ENCODE results near the gene PPP1R3G.

The PPP1R3G gene

DNA sequence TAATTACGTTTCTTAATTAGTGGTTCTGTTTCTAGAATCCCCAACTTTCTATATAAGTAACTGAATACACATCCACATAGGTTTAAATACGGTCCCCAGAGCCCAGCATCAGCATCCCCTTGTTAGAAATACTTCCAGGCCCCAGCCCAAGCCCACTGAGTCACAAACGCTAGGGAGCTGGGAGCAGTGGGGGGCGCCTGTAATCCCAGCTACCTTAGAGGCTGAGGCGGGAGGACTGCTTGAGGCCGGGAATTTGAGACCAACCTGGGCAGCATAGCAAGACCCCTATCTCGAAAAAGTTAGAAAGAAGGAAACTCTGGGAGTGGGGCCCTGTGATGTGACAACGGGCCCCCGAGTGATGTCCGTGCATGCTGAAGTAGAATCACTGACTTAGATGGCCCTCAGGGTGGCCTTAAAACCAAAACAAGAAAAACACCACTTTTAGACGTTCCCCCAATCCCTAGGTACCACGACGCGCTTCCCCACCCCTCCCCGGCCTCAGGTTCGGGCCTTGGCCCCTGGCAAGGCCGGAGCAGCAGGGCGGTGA is 1.3 kb upstream of the PPP1R3G start:
- Histone ChIP-seq H3K23ac (ENCODE audit: low read length) (no peak overlapping the region), H3K4me1 (ENCODE audit: control insufficient read depth in 1 of 2, insufficient read depth in 2 of 2, low read length in 2 of 2) (peaks cover 29 to 36% of the 10 kb centered on the region in 2 experiments), H3K27ac (ENCODE audit: low read depth, low read length) (no peak overlapping the region), H2AK5ac (ENCODE audit: low read length) (no peak overlapping the region), H3K4me2 (ENCODE audit: low read length) (peak overlapping the region; percentile 97), H4K8ac (ENCODE audit: low read depth, low read length) (peak overlapping the region; percentile 78), H3K4ac (ENCODE audit: low read depth, low read length) (no peak overlapping the region), H2BK5ac (ENCODE audit: low read depth, low read length, poor library complexity) (no peak overlapping the region), H3K18ac (ENCODE audit: low read length) (peak overlapping the region; percentile 60), H4K91ac (ENCODE audit: low read depth, low read length) (peak overlapping the region; percentile 83), H4K12ac (ENCODE audit: low read depth, low read length) (no peak overlapping the region), H3K79me1 (ENCODE audit: low read length) (peaks cover 18% of the 10 kb centered on the region), H3K14ac (ENCODE audit: low read length) (peak overlapping the region; percentile 65), H3K9ac (ENCODE audit: low read length) (no peak overlapping the region), H3K36me3 (ENCODE audit: control insufficient read depth in 1 of 2, insufficient read depth in 2 of 2, low read length in 2 of 2) (no peaks in the 10 kb centered on the region), H3K4me3 (ENCODE audit: low read depth, low read length) (peak overlapping the region; percentile 66), H3K9me3 (ENCODE audit: insufficient read depth, low read depth, low read length) (peaks cover 6% of the 10 kb centered on the region), H3K27me3 (ENCODE audit: insufficient read depth, low read length) (peaks cover 29% of the 10 kb centered on the region), H2BK12ac (ENCODE audit: low read length) (peak overlapping the region; percentile 81), H2AFZ (ENCODE audit: insufficient read depth, low read length, poor library complexity) (no peak overlapping the region), H2BK120ac (ENCODE audit: insufficient read depth, low read length, poor library complexity) (peak overlapping the region; percentile 66), H3K79me2 (ENCODE audit: control insufficient read depth, insufficient read depth, low read length, poor library complexity) (peaks cover 2% of the 10 kb centered on the region)
- WGBS (ENCODE audit: extremely low coverage, insufficient coverage, insufficient read length) = no CpG with 5 or more reads among the region's 18 CpGs
- no peak for DNase-seq

DNA sequence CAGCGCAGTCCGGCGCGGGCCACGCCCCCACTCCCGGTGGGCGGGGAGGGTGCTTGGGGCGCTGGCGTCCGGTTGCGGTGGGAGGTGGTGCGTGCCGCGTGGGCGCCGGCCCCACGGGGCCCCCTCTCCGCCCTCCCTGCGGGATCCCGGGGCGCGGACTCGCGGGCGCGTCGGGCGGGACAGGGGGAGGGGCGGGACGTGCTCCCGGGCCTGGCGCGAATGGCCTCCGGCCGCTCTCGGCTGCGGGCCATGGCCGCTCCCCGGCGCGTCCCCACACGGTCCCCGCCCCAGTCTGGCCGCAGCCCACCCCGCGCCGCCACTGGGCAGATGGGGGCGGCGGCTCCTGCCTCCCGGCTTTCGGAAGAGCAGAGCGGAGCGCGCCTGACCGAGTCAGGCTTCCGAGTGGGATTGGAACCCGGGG is 771 bp upstream of the PPP1R3G start:
- Histone ChIP-seq H2AFZ (ENCODE audit: insufficient read depth, low read length, poor library complexity) (no peak overlapping the region), H3K23ac (ENCODE audit: low read length) (no peak overlapping the region), H4K8ac (ENCODE audit: low read depth, low read length) (peak overlapping the region; percentile 78), H3K9ac (ENCODE audit: low read length) (no peak overlapping the region), H3K27ac (ENCODE audit: low read depth, low read length) (no peak overlapping the region), H3K9me3 (ENCODE audit: insufficient read depth, low read depth, low read length) (peaks cover 6% of the 10 kb centered on the region), H3K79me2 (ENCODE audit: control insufficient read depth, insufficient read depth, low read length, poor library complexity) (peaks cover 2% of the 10 kb centered on the region), H3K4me3 (ENCODE audit: low read depth, low read length) (peak overlapping the region; percentile 66), H3K4me1 (ENCODE audit: control insufficient read depth in 1 of 2, insufficient read depth in 2 of 2, low read length in 2 of 2) (peaks cover 29 to 36% of the 10 kb centered on the region in 2 experiments), H3K18ac (ENCODE audit: low read length) (peak overlapping the region; percentile 80), H3K36me3 (ENCODE audit: control insufficient read depth in 1 of 2, insufficient read depth in 2 of 2, low read length in 2 of 2) (no peaks in the 10 kb centered on the region), H3K4me2 (ENCODE audit: low read length) (peak overlapping the region; percentile 97), H2BK5ac (ENCODE audit: low read depth, low read length, poor library complexity) (no peak overlapping the region), H2AK5ac (ENCODE audit: low read length) (no peak overlapping the region), H2BK120ac (ENCODE audit: insufficient read depth, low read length, poor library complexity) (peak overlapping the region; percentile 66), H4K12ac (ENCODE audit: low read depth, low read length) (peak overlapping the region; percentile 51), H3K27me3 (ENCODE audit: insufficient read depth, low read length) (peaks cover 29% of the 10 kb centered on the region), H3K79me1 (ENCODE audit: low read length) (peaks cover 18% of the 10 kb centered on the region), H3K4ac (ENCODE audit: low read depth, low read length) (peak overlapping the region; percentile 64), H3K14ac (ENCODE audit: low read length) (peak overlapping the region; percentile 66), H4K91ac (ENCODE audit: low read depth, low read length) (peak overlapping the region; percentile 83), H2BK12ac (ENCODE audit: low read length) (peak overlapping the region; percentile 84)
- peak; percentile 18 to 47 for DNase-seq
- WGBS (ENCODE audit: extremely low coverage, insufficient coverage, insufficient read length) = no CpG with 5 or more reads among the region's 57 CpGs

DNA sequence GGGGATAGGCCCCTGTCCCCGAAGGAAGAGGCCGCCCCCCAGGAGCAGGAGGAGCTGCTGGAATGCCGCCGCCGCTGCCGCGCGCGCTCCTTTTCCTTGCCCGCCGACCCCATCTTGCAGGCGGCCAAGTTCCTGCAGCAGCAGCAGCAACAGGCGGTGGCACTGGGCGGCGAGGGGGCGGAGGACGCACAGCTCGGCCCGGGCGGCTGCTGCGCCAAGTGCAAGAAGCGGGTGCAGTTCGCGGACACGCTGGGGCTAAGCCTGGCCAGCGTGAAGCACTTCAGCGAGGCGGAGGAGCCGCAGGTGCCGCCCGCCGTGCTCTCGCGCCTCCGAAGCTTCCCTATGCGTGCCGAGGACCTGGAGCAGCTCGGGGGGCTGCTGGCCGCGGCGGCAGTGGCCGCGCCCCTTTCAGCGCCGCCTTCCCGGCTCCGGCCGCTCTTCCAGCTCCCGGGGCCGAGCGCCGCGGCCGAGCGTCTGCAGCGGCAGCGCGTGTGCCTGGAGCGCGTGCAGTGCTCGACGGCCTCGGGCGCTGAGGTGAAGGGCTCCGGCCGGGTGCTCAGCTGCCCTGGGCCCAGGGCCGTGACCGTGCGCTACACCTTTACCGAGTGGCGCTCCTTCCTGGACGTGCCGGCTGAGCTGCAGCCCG is 630 bp downstream of the PPP1R3G start:
- no CpG with 5 or more reads among the region's 74 CpGs for WGBS (ENCODE audit: extremely low coverage, insufficient coverage, insufficient read length)
- Histone ChIP-seq H4K91ac (ENCODE audit: low read depth, low read length) (peak overlapping the region; percentile 48), H3K27ac (ENCODE audit: low read depth, low read length) (no peak overlapping the region)

DNA sequence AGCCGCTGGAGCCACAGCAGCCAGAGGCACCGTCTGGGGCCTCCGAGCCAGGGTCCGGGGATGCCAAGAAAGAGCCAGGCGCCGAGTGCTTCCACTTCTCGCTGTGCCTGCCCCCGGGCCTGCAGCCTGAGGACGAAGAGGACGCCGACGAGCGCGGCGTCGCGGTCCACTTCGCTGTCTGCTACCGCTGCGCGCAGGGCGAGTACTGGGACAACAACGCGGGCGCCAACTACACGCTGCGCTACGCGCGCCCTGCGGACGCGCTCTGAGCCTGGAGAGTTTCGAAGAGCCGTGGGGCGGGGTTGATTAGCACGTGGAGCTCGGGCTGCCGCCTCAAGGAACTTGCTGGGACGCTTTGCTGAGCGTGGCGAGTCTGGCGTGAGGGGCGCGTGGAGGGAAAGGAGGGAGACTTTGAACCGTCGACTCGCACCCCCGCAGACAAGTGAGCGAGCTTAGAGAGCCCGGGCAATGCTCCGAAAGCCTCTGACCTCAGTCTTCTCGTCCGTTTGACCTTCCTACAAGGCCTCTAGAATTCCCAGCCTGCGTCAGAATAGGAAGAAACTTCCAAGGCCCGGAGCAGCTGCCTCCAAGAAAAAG is 1.3 kb downstream of the PPP1R3G start:
- H2AFZ ChIP-seq (ENCODE audit: insufficient read depth, low read length, poor library complexity) = no peak overlapping the region

More for the DNA sequence above, 630 bp downstream of the PPP1R3G start:
- H2AK5ac ChIP-seq (ENCODE audit: low read length) = no peak overlapping the region
- H3K9ac ChIP-seq (ENCODE audit: low read length) = no peak overlapping the region
- H3K14ac ChIP-seq (ENCODE audit: low read length) = peak overlapping the region; percentile 34
- H2AFZ ChIP-seq (ENCODE audit: insufficient read depth, low read length, poor library complexity) = peak overlapping the region; percentile 14
- no peak overlapping the region for H2BK12ac ChIP-seq (ENCODE audit: low read length)
- peaks cover 6% of the 10 kb centered on the region for H3K9me3 ChIP-seq (ENCODE audit: insufficient read depth, low read depth, low read length)
- peaks cover 29% of the 10 kb centered on the region for H3K27me3 ChIP-seq (ENCODE audit: insufficient read depth, low read length)
- peak; percentile 25 to 53 for DNase-seq
- peak overlapping the region; percentile 72 for H3K18ac ChIP-seq (ENCODE audit: low read length)
- peak overlapping the region; percentile 97 for H3K4me2 ChIP-seq (ENCODE audit: low read length)
- no peak overlapping the region for H4K12ac ChIP-seq (ENCODE audit: low read depth, low read length)
- peak overlapping the region; percentile 15 for H4K8ac ChIP-seq (ENCODE audit: low read depth, low read length)
- H3K4me3 ChIP-seq (ENCODE audit: low read depth, low read length) = peak overlapping the region; percentile 66
- H3K4ac ChIP-seq (ENCODE audit: low read depth, low read length) = no peak overlapping the region
- H3K36me3 ChIP-seq (ENCODE audit: control insufficient read depth in 1 of 2, insufficient read depth in 2 of 2, low read length in 2 of 2) = no peaks in the 10 kb centered on the region
- peaks cover 2% of the 10 kb centered on the region for H3K79me2 ChIP-seq (ENCODE audit: control insufficient read depth, insufficient read depth, low read length, poor library complexity)
- H3K4me1 ChIP-seq (ENCODE audit: control insufficient read depth in 1 of 2, insufficient read depth in 2 of 2, low read length in 2 of 2) = peaks cover 29 to 35% of the 10 kb centered on the region in 2 experiments
- no peak overlapping the region for H3K23ac ChIP-seq (ENCODE audit: low read length)
- H3K79me1 ChIP-seq (ENCODE audit: low read length) = peaks cover 18% of the 10 kb centered on the region
- H2BK120ac ChIP-seq (ENCODE audit: insufficient read depth, low read length, poor library complexity) = no peak overlapping the region
- H2BK5ac ChIP-seq (ENCODE audit: low read depth, low read length, poor library complexity) = no peak overlapping the region

More for the DNA sequence above, 1.3 kb downstream of the PPP1R3G start:
- DNase-seq = no peak
- Histone ChIP-seq H3K36me3 (ENCODE audit: control insufficient read depth in 1 of 2, insufficient read depth in 2 of 2, low read length in 2 of 2) (no peaks in the 10 kb centered on the region), H3K18ac (ENCODE audit: low read length) (no peak overlapping the region), H3K79me2 (ENCODE audit: control insufficient read depth, insufficient read depth, low read length, poor library complexity) (peaks cover 2% of the 10 kb centered on the region), H4K12ac (ENCODE audit: low read depth, low read length) (no peak overlapping the region), H3K9ac (ENCODE audit: low read length) (no peak overlapping the region), H3K4me1 (ENCODE audit: control insufficient read depth in 1 of 2, insufficient read depth in 2 of 2, low read length in 2 of 2) (peaks cover 25 to 31% of the 10 kb centered on the region in 2 experiments), H2BK12ac (ENCODE audit: low read length) (no peak overlapping the region), H2AK5ac (ENCODE audit: low read length) (no peak overlapping the region), H3K4ac (ENCODE audit: low read depth, low read length) (no peak overlapping the region), H3K14ac (ENCODE audit: low read length) (no peak overlapping the region), H3K27me3 (ENCODE audit: insufficient read depth, low read length) (peaks cover 29% of the 10 kb centered on the region), H3K27ac (ENCODE audit: low read depth, low read length) (no peak overlapping the region), H4K8ac (ENCODE audit: low read depth, low read length) (no peak overlapping the region), H3K4me3 (ENCODE audit: low read depth, low read length) (peak overlapping the region; percentile 66), H2BK5ac (ENCODE audit: low read depth, low read length, poor library complexity) (no peak overlapping the region), H3K4me2 (ENCODE audit: low read length) (peak overlapping the region; percentile 97), H3K9me3 (ENCODE audit: insufficient read depth, low read depth, low read length) (peaks cover 6% of the 10 kb centered on the region), H3K79me1 (ENCODE audit: low read length) (peaks cover 14% of the 10 kb centered on the region), H2BK120ac (ENCODE audit: insufficient read depth, low read length, poor library complexity) (no peak overlapping the region), H4K91ac (ENCODE audit: low read depth, low read length) (no peak overlapping the region), H3K23ac (ENCODE audit: low read length) (no peak overlapping the region)
- WGBS (ENCODE audit: extremely low coverage, insufficient coverage, insufficient read length) = no CpG with 5 or more reads among the region's 56 CpGs

Measured in trophoblast cell (in vitro differentiated cells and primary cell).